Measurements from ENCODE around the gene UBR2.

UBR2 gene

GRCh38 chr6:42563697-42564505, at the start of gene UBR2:
Gene UBR2 (plus strand): TSS chr6:42564029. CDS start chr6:42564320, 291 bp downstream.
- DNase-seq (ENCODE audit: low spot score), result peak; percentile 99

DNA sequence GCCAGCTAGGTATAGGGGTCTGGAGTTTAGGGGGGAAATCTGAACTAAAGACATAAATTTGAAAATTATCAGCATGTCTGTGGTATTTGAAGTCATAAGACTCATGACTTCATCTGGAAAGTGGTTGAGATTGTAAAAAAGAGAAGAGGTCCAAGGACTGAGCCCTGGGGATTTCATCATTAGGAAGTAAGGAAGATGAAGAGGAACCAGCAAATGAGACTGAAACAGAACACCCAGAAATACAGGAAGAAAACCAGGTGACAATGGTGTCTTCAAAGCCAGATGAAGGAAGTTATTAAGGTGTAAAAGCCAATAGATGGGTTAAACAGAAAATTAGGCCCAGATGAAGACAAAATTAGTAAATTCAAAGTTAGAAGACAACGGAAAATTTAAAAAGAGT, 49.1 kb upstream of the UBR2 start:
- no peak for DNase-seq (ENCODE audit: low spot score)

DNA sequence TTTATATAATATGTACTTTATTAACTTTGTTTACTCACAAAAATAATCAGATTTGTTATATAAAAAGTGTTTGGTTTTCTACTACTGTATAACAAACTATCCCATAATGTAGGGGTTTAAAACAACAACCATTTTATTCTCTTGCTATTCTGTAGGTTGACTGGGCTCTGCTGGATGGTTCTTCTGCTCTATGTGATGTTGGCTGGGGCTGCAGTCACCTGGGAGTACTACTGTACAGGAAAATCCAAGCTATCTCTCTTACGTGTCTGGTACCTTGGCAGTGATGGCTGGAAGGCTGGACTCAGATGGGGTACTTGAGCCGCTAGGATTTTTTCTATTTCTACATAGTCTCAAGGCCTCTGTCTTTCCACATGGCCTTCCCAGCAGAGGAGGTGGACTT, 44.0 kb upstream of the UBR2 start:
- DNase-seq (ENCODE audit: low spot score), result no peak

GRCh38 chr6:42520786-42521607, 42.8 kb upstream of the UBR2 start:
- peak; percentile 11 for DNase-seq (ENCODE audit: low spot score)

DNA sequence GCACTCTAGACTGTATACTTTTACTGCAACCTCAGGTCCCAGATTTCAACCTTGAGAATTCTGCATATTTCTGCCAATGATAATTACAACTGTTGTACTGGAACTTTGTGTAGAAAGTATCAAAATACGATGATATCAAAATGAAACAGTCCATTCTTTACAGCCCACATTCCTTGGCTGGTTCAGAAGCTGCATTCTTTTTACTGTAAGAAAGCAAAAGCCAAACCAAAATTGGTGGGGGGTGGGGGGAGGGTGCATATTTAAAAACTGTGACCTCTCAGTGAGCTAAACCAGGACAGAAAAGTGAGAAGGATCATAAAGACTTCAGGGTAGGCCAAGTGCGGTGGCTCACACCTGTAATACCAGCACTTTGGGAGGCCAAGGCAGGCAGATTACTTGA, 41.8 kb upstream of the UBR2 start:
- DNase-seq (ENCODE audit: low spot score), result no peak

- DNase-seq (ENCODE audit: low spot score), result no peak
These were observed 40.7 kb upstream of the UBR2 start for GRCh38 chr6:42522942-42523814.

DNA sequence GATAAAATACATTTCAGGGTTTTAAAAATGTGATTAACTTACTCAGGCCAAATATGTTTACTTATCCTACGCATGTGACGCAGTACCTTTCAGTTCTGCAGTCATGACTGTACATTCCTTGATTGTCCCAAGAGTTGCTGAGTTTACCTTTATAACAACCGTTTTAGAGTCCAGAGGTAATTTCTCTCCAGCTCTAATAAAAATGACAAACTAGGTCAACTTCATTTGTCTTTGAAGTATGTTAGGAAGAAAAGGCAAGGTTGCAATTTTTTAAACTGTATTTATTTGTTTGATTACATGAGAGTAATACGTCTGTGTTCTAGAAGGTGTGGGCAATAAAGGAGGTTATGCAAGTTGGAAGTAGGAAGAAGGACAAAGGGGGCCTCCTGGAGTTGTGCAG, 38.6 kb upstream of the UBR2 start:
- DNase-seq (ENCODE audit: low spot score), result no peak

- DNase-seq (ENCODE audit: low spot score), result no peak
These were observed 37.2 kb upstream of the UBR2 start for GRCh38 chr6:42526616-42527015.

- no peak for DNase-seq (ENCODE audit: low spot score)
These were observed 36.6 kb upstream of the UBR2 start for GRCh38 chr6:42527204-42527603.

DNA sequence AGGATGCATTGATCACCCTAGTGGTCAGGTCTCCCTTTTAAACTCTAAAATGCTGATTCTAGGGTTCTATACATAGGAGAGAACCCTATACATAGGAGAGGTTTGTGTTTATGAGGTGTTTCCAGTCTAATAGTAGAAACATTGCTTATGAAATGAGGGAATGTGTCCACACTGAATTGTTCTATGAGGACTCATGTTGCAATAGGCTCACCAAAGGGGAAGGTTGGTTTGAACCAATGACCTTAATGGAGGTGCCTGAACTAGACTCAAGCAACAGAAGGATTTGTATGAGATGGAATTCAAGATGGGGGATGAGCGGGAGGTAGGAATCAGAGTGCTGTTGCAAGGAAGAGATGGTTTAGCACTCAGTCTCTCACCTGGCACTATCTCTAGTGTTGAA, 33.5 kb upstream of the UBR2 start:
- no peak for DNase-seq (ENCODE audit: low spot score)

DNA sequence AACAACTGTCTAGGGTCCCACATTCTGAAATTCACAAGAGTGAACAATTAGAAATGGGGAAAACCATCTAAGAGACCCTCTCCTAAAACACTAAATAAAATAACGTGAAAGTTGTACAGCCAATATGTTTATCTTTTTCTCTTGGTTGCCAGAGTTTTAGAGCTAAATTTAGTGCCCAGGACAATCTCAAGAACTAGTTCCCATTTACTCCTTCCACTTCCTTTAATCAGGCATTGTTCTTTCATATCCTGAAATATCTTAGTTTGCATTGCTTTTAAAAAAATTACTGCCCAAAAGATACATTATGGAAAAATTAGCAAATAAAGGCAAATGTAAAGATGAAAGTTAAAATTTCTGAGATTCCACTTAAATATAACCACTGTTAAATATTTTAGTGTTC, 33.1 kb upstream of the UBR2 start:
- no peak for DNase-seq (ENCODE audit: low spot score)

GRCh38 chr6:42532038-42532669, 31.7 kb upstream of the UBR2 start:
- DNase-seq (ENCODE audit: low spot score), result peak; percentile 74

GRCh38 chr6:42533794-42534193, 30.0 kb upstream of the UBR2 start:
- DNase-seq (ENCODE audit: low spot score), result no peak

GRCh38 chr6:42537536-42537935, 26.3 kb upstream of the UBR2 start:
- DNase-seq (ENCODE audit: low spot score), result no peak

- DNase-seq (ENCODE audit: low spot score), result no peak
These were observed 24.7 kb upstream of the UBR2 start for GRCh38 chr6:42539135-42539534.

DNA sequence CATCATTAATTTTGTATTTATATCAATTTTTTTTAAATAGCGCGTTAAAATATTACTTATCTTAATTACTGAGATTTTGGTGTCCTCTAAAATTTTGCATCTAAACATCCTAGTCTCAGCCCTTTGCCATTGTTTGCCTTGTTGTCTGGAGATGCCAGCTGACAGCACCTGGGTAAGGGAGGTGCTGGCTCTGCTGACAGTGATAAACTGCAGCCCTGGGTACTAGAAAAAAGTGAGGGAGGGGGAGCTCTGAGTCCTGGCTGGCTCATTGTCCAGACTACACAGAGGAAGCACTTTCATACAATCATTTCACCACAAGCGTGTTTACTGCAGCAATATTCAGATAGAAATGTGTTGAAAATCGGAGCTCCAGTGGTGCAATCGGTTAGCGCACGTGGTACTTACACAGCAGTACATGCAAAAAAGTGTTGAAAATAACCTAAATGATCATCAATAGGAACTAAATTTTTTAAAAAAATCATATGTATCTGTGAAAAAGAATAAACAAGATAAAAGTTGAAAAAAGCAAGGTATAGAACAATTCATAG, 18.5 kb upstream of the UBR2 start:
- no peak for DNase-seq (ENCODE audit: low spot score)

DNA sequence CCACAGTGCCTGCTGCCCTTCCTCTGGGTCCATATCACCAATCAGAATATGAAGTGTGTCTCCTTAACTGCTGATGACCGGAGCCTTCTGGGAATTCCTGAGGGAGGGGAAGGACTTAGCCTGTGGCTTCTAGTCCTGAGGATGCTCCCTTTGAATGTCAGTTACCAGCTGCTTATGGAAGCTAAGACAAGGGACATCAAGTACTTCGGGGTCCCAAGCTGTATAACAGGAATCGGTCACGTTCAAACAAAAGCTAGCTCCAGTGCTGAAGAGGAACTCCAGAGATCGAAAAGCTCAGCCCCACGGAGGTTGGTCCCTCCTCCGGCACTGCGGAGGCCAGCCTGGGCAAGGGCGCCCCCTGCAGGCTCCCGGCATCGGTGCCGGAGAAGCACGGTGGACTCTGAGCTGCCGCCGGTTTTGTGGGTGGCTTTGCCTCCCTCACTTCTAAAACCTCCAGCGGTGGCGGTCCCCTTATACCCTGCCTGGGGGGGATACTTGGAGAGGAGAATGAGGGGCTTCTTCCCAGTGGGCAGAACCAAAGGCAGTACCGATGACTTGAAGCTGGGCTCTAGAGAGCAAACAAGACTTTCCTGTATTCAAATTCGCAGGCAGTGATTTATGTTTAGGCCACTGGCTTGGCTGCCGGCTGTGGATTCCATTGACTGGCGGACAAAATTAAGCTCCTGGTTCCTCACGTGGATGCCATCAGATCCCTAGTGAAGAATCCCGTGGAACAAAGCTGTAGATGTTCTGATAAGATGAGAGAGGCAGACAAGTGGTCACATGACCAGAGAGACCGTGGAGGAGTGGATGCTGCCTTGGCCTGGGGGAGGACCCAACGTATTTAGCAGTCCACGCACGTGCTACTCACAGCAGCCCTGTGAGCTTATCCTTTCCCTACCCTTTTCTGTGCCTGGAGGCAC, 16.2 kb upstream of the UBR2 start:
- DNase-seq (ENCODE audit: low spot score), result peak; percentile 88

DNA sequence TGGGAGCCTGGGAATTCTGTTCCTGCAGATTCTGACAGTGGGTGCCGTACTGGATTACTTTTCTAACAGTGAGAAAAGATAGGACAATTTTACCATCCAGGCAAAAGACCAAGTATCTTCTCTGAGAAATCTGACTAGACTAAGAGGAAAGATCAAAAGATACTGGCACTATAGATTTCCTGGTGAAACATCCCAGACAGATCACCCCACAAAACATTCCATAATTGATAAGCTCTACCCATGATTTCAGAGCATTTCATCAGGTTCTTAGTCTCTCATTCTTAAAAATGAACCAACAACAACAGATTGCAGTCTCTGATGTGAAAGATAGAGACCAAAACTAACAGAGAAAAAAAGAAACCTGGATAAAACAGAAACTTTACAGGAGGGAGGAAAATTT, 13.6 kb upstream of the UBR2 start:
- no peak for DNase-seq (ENCODE audit: low spot score)

GRCh38 chr6:42551217-42551616, 12.6 kb upstream of the UBR2 start:
- no peak for DNase-seq (ENCODE audit: low spot score)

DNA sequence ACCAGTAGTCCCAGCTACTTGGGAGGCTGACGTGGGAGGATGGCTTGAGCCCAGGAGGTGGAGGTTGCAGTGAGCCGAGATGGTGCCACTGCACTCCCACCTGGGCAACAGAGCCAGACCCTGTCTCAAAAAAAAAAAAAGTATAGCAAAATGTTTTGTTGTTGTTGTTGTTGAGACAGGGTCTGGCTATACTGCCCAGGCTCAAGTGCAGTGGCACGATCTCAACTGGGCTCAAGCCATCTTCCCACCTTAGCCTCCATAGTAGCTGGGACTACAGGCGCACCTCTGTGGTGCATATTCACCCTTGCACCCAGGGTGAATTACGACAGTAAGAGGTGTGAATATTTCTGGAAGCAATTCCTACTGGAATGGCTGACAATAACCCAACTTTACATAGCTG, 11.4 kb upstream of the UBR2 start:
- no peak for DNase-seq (ENCODE audit: low spot score)

Data from NAMALWA (cell line).